Measurements from ENCODE around the gene ZMYND8.
"Not testable (repeated sequence)": the region's sequence is repeated elsewhere in the genome, so short reads cannot be mapped to it uniquely, and the experiment has no call there.

DNA sequence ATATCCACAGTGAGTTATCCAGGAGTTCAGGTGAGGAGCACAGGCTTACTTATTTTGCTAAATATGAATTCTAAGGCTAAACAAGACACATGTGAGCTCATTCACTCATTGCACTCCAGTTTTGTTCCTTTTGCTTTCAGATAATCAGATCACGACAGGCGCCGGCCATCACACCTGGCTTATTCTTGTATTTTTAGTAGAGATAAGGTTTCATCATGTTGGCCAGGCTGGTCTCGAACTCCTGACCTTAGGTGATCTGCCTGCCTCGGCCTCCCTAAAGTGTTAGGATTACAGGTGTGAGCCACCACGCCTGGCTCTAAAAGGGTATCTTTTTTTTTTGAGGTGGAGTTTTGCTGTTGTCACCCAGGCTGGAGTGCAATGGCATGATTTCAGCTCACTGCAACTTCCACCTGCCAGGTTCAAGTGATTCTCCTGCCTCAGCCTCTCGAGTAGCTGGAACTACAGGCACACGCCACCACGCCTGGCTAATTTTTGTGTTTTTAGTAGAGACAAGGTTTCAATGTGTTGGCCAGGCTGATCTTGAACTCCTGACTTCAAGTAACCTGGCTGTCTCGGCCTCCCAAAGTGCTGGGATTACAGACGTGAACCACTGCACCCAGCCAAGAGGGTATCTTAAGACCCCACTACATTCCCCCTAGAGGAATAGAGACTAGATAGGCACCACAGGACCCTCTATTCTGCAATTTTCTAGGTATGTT lies 37.5 kb upstream of the ZMYND8 start:
- TF ChIP-seq, protein P1, sequence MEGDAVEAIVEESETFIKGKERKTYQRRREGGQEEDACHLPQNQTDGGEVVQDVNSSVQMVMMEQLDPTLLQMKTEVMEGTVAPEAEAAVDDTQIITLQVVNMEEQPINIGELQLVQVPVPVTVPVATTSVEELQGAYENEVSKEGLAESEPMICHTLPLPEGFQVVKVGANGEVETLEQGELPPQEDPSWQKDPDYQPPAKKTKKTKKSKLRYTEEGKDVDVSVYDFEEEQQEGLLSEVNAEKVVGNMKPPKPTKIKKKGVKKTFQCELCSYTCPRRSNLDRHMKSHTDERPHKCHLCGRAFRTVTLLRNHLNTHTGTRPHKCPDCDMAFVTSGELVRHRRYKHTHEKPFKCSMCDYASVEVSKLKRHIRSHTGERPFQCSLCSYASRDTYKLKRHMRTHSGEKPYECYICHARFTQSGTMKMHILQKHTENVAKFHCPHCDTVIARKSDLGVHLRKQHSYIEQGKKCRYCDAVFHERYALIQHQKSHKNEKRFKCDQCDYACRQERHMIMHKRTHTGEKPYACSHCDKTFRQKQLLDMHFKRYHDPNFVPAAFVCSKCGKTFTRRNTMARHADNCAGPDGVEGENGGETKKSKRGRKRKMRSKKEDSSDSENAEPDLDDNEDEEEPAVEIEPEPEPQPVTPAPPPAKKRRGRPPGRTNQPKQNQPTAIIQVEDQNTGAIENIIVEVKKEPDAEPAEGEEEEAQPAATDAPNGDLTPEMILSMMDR (IDR thresholded peaks at IDR 0.05; ENCODE audit: extremely low read depth in 1 of 2, insufficient read depth in 1 of 2, low read depth in 1 of 2, low read length in 2 of 2) = not testable (repeated sequence)
- TF ChIP-seq POLR2A (IDR thresholded peaks at IDR 0.05; ENCODE audit: low read depth, low read length); EZH2 (IDR thresholded peaks at IDR 0.05; ENCODE audit: borderline replicate concordance, low read depth, low read length, severe bottlenecking); FOS (IDR thresholded peaks at IDR 0.05; ENCODE audit: borderline replicate concordance, insufficient read depth, low read length); POLR2AphosphoS5 (IDR thresholded peaks at IDR 0.05; ENCODE audit: insufficient read depth, low read depth, low read length); JUN (IDR thresholded peaks at IDR 0.05; ENCODE audit: borderline replicate concordance, insufficient read depth, insufficient read length, low read depth): not testable (repeated sequence)
- TF ChIP-seq, protein P2, sequence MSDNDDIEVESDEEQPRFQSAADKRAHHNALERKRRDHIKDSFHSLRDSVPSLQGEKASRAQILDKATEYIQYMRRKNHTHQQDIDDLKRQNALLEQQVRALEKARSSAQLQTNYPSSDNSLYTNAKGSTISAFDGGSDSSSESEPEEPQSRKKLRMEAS (IDR thresholded peaks at IDR 0.05; ENCODE audit: insufficient read depth, insufficient read length) = not testable (repeated sequence)

Measured in endothelial cell of umbilical vein (primary cell).